NCI-H345 treated with DMSO at 0.1 percent for 48 hours (cell line): ENCODE results near the gene CA5A.

Source experiments
- DNase-seq: peaks from one replicate; lab custom pipeline; 2025; ENCODE audit not compliant: unreplicated experiment; lab: John Stamatoyannopoulos, UW

The CA5A gene

GRCh38 chr16:87851141-87851587 lies 85.2 kb downstream of the CA5A start:
- DNase-seq = no peak

DNA sequence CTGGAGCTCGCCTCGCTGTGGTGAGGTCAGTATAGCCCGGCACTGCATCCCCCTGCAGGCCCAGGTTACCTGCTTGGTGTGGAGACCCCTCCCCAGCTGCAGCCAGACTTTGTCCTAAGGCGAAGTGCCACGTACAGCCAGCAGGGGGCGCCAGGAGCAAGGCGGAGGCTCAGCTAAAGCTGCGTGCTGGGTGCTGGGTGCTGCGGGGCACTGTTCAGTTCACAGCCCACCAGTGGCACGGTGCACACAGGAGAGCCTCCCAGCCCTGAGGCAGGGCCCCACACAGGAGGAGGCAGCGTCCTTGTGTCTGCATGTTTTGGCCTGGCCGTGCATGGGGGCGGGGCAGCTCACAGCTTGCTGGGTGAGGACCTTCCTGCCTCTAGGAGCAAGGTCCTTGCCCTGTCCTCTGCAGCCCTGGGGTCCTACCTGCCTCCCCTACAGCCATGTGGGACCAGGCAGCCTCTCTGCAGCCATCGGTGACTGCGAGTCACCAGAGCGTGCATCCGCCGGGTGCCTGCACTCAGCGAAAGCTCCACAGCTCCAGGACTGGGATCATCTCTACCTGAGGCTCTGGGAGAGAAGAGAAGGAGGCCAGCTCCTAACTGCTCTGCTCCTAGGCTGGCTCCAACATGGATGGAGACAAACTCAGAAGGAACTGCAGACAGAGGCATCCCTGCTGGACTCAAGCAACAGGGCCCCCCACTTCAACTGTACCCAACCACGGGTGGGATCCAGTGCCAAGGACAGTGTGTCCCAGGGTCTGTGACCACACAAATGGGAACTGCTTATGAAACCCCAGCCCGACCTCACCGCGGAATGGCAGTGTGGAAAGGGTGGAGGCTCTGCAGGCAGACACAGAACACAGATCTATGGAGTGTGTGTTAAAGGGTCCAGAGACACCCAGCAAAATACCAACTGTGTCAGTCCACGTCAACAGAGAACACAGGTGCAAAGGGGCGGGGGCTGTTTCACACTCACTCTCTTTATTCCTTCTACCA lies 86.0 kb downstream of the CA5A start:
- no peak for DNase-seq

DNA sequence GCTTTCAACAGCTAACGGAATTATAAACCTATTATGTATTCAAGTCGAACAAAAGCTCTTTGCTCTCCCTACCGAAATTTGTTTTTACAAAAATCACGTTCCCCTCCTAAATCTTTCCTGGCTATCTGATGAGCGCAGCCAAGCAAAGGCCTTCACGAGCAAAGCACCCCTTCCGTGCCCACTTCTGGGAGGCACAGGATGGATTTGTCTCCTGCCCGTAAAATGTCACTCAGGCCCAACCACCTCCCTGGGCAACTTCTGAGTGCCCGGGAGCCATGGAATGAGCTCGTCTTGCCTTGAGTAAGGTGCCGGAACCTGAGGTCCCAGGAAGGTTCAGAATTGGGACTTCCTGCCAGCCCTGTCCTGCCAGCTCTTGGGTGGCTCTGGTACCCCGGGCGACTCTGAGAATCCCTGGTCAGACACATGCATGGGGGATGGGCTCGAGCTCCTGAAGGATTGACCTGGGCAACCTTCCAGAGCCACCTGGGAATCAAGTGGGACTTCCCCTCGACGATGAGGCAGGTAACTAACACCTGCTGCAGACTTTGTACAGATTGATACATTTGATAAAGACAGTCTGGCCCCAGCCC lies 86.8 kb downstream of the CA5A start:
- DNase-seq = no peak

GRCh38 chr16:87848676-87849345 lies 87.5 kb downstream of the CA5A start:
- no peak for DNase-seq

GRCh38 chr16:87847785-87848675 lies 88.3 kb downstream of the CA5A start:
- DNase-seq = no peak

- no peak for DNase-seq
Measured at GRCh38 chr16:87847467-87847784, 88.9 kb downstream of the CA5A start.

- DNase-seq = no peak
Measured at GRCh38 chr16:87846705-87847466, 89.4 kb downstream of the CA5A start.

GRCh38 chr16:87845807-87846619 lies 90.3 kb downstream of the CA5A start:
- DNase-seq = no peak

DNA sequence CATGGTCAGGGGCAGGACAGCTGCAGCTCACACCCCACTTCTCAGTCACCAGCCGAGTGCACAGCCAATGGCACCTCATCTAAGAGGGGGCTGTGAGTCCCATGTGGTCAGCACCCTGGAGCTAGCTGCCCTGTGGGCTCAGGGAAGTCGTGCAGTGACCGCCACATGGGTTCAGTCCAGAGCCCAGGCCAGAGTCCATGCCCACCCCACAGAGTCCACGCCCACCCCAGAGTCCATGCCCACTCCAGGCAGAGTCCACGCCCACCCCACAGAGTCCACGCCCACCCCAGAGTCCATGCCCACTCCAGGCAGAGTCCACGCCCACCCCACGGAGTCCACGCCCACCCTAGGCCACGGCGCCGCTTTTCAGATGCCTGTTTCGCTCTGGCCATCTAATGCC lies 91.1 kb downstream of the CA5A start:
- no peak for DNase-seq

DNA sequence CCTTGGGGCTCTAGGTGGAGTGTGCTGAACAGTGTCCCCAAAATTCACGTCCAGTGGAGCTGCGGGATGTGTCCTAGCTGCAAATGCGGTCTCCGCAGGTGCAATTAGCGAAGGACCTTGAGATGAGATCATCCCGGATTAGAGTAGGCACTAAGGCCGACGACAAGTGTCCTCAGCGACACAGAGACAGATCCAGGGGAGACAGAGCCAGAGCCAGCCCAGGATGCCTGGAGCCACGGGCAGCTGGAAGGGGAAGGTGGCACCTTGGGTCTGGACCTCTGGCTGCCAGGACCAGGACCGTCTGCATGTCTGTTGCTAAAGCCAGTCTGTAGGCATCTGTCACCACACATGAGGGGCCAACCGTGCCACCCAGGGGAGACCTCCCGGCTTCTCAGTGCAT lies 91.5 kb downstream of the CA5A start:
- no peak for DNase-seq

GRCh38 chr16:87844120-87844733 lies 92.1 kb downstream of the CA5A start:
- DNase-seq = no peak

DNA sequence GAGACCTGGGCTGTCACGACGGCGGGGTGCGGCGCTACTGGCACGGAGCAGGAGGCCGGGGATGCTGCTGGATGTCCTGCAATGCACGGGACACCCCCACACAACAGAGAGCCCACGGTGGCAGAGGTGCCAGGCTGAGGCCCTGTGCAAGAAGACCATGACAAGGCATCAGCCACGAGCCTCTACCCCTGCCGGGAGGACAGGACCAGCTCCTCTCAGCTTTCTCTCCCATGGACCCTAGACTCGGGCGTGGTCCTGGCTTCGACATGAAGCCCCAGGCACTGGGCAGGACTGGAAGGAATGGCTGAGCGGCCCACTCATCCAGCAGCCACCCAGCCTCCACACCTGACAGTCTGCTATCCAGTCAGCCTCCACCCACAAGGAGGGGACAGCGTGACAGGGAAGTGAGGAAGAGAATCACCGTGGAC lies 92.6 kb downstream of the CA5A start:
- no peak for DNase-seq

DNA sequence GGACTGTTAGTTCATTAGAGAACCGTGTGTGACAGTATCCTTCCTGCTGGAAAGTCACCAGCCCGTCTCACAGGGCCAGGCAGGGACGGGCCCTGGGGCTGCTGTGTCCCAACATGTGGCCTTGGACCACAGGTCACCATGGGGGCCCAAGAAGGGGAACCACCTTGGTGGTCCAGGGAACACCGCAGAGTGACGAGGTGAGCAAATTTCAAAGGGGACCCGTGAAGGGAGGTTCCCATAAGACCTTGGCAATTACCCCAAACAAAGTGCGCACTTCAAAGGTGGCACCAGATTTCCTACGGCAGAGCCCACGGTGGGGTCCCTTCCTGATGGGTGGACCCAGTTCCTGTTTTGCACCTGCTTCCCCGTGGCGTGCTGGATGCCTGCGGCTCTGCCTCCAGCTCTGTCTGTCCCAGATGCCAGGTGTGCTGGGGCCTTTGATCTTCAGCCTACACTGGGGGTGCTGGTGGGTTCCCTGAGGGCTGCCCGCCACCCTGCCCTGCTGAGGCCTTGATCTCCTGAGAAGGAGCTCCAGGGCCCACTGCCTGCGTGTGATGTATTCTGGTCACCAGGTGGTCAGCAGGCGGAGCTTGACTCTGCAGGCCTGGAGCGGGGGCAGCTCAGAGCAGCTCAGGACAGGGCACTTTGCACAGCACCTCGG lies 94.0 kb downstream of the CA5A start:
- DNase-seq = no peak

DNA sequence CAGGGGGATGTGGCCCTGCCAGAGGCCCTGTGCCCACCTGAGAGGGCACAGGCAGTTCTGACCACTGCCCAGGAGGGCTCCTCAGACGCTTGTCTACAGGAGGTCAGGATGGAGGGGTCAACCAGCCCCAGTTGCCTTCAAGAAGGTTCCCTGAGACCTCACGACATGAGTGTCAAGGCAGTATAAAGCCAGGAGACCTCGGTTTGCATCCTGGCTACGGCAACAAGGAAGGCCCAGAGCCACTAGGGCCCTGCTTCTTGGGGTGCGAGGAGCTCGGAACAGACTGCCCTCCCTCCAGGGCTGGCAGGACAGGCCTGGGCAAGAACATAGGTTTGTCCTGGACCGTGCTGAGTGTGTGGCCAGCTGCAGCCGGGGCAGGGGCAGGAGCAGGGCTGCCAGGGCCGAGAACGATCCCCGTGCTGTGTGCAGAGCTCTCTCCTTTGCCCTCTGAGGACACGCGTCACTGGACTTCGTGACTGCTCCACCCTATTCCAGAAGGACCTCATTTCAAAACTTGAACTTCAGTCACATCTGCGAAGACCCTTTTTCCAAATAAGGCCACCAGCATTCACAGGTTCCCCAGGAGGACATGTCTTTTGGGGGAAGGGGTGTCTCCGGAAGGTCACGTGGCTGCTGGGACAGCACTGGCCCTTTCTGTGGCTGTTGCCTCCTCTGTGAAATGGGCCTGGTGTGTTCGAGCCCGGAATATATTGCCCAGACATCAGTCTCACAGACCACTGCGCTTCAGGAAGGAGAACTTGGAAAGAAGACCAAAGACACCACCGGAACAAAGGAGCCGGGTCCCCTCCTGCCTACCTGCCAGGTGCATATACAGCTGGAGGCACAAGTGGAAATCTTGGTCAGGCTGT lies 94.8 kb downstream of the CA5A start:
- no peak for DNase-seq

GRCh38 chr16:87840271-87840978 lies 95.9 kb downstream of the CA5A start:
- no peak for DNase-seq

DNA sequence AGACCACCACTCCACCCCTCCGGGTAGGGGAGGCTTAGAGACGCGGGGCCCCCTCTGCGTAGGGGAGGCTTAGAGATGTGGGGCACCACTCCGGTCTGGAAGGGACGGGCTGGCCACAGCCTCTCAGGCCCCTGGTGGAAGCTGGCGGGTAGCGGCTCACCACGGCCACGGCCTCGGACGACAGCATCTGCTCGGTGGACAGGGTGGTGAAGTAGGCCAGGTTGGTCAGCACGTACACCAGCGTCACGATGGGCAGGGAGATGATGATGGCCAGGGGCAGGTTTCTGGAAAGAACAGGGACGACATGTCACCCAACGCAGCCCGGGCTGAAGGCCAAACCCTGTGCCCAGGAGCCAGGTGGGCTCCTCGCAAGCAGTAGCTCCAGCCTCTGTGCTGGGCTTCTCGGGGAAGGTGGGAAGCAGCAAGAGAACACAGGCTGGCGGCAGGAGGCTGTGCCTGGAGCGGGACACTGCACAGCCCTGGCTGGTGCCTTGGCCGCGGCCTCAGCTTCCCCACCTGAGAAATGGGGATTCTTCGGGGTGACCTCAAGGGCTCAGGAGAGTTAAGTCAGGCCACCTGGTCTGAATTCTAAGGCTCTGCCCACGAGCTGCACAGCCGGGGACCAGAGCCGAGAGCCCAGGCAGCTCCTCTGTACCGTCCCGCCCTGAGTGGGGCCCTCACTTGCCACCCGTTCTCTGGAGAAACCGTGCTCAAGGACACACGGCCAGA lies 96.6 kb downstream of the CA5A start:
- no peak for DNase-seq
